HEK293 (cell line): ENCODE measurements around the gene IL36RN.
A peak's percentile ranks its signal among the peaks of the same experiment; 100 is the strongest.

Source experiments
- CTCF ChIA-PET: fragments of 350-600 bp; formaldehyde crosslinking; extraction: SDS; loops from one replicate; lab custom pipeline; 2021; ENCODE audit warnings: antibody characterized with exemption; lab: Yijun Ruan, JAX
- POLR2A ChIA-PET: fragments of 300-600 bp; formaldehyde crosslinking; extraction: SDS; loops from one replicate; lab custom pipeline; 2020; ENCODE audit warnings: antibody characterized with exemption, inconsistent platforms; lab: Yijun Ruan, JAX
- H3K27ac ChIP-seq: fragments of 200-500 bp; sonication (Bioruptor generic); 2 replicates; pipeline ENCODE4 v1.5.1; 2014; ENCODE audit warnings: low read depth, low read length, control low read depth, inconsistent platforms; ENCODE audit errors: extremely low read depth
- H3K36me3 ChIP-seq, 2 experiments: fragments of 200-500 bp in 1 of 2; sonication (Bioruptor generic) in 1 of 2; 1 replicate in 1 of 2; 2 replicates in 1 of 2; pipeline ENCODE4 v1.5.1; 2014 to 2017; ENCODE audit warnings: inconsistent platforms in 2 of 2, low read length in 2 of 2; ENCODE audit not compliant: control insufficient read depth in 2 of 2, insufficient read depth in 1 of 2
- H3K4me1 ChIP-seq: fragments of 200-500 bp; sonication (Bioruptor generic); 2 replicates; pipeline ENCODE4 v1.5.1; 2014; ENCODE audit warnings: mild to moderate bottlenecking, low read length, inconsistent platforms; ENCODE audit not compliant: control insufficient read depth, insufficient read depth
- H3K4me3 ChIP-seq: 2 replicates; pipeline ENCODE4 v1.5.1; 2011; ENCODE audit warnings: low read depth, mild to moderate bottlenecking, control low read depth, low read length, moderate library complexity
- H3K9me3 ChIP-seq: fragments of 200-500 bp; sonication (Bioruptor generic); 2 replicates; pipeline ENCODE4 v1.5.1; 2014; ENCODE audit warnings: low read depth, low read length, inconsistent platforms; ENCODE audit not compliant: control insufficient read depth, insufficient read depth
- ATF2 ChIP-seq: fragments of 450-650 bp; formaldehyde crosslinking; IDR thresholded peaks from 2 replicates; pipeline ENCODE4 v1.5.1; 2016; ENCODE audit warnings: missing biosample characterization, missing genetic modification characterization, low read depth
- EGR2 ChIP-seq: fragments of 450-650 bp; formaldehyde crosslinking; IDR thresholded peaks from 2 replicates; pipeline ENCODE4 v1.5.1; 2016; ENCODE audit warnings: low read depth, missing biosample characterization, missing genetic modification characterization
- PRDM6 ChIP-seq: fragments of 450-650 bp; formaldehyde crosslinking; IDR thresholded peaks from 2 replicates; pipeline ENCODE4 v1.5.1; 2017; ENCODE audit warnings: missing biosample characterization, missing genetic modification characterization
- SP3 ChIP-seq: fragments of 450-650 bp; formaldehyde crosslinking; IDR thresholded peaks from 2 replicates; pipeline ENCODE4 v1.5.1; 2016; ENCODE audit warnings: missing biosample characterization, missing genetic modification characterization
- SP7 ChIP-seq: fragments of 450-650 bp; formaldehyde crosslinking; IDR thresholded peaks from 2 replicates; pipeline ENCODE4 v1.5.1; 2016; ENCODE audit warnings: missing biosample characterization, missing genetic modification characterization
- ZBTB21 ChIP-seq: fragments of 450-650 bp; formaldehyde crosslinking; IDR thresholded peaks from 2 replicates; pipeline ENCODE4 v1.5.1; 2017; ENCODE audit warnings: missing biosample characterization, missing genetic modification characterization
- ZFHX2 ChIP-seq: fragments of 450-650 bp; formaldehyde crosslinking; conservative IDR thresholded peaks from 2 replicates; pipeline ENCODE4 v1.5.1; 2016; ENCODE audit warnings: missing biosample characterization, missing genetic modification characterization
- ZFP3 ChIP-seq: fragments of 450-650 bp; formaldehyde crosslinking; IDR thresholded peaks from 2 replicates; pipeline ENCODE4 v1.5.1; 2016; ENCODE audit warnings: low read depth, missing biosample characterization, missing genetic modification characterization
- ZNF157 ChIP-seq: fragments of 450-650 bp; formaldehyde crosslinking; IDR thresholded peaks from 2 replicates; pipeline ENCODE4 v1.5.1; 2016; ENCODE audit warnings: missing biosample characterization, missing genetic modification characterization
- ZNF174 ChIP-seq: fragments of 450-650 bp; formaldehyde crosslinking; IDR thresholded peaks from 2 replicates; pipeline ENCODE4 v1.5.0; 2017; ENCODE audit warnings: missing biosample characterization, mild to moderate bottlenecking, missing genetic modification characterization
- ZNF302 ChIP-seq: fragments of 450-650 bp; formaldehyde crosslinking; IDR thresholded peaks from 2 replicates; pipeline ENCODE4 v1.5.1; 2016; ENCODE audit warnings: missing biosample characterization, missing genetic modification characterization, low read depth
- ZNF398 ChIP-seq: fragments of 450-650 bp; formaldehyde crosslinking; IDR thresholded peaks from 2 replicates; pipeline ENCODE4 v1.5.1; 2017; ENCODE audit warnings: missing biosample characterization, missing genetic modification characterization
- ZNF555 ChIP-seq: fragments of 450-650 bp; formaldehyde crosslinking; conservative IDR thresholded peaks from 2 replicates; pipeline ENCODE4 v1.5.1; 2017; ENCODE audit warnings: missing biosample characterization, mild to moderate bottlenecking, missing genetic modification characterization, inconsistent platforms
- ZNF610 ChIP-seq: fragments of 450-650 bp; formaldehyde crosslinking; IDR thresholded peaks from 2 replicates; pipeline ENCODE4 v1.5.1; 2016; ENCODE audit warnings: missing biosample characterization, missing genetic modification characterization, borderline replicate concordance
- ZNF629 ChIP-seq: fragments of 450-650 bp; formaldehyde crosslinking; IDR thresholded peaks from 2 replicates; pipeline ENCODE4 v1.5.1; 2017; ENCODE audit warnings: missing biosample characterization, missing genetic modification characterization
- ZNF664 ChIP-seq: fragments of 450-650 bp; formaldehyde crosslinking; IDR thresholded peaks from 2 replicates; pipeline ENCODE4 v1.5.1; 2016; ENCODE audit warnings: missing biosample characterization, missing genetic modification characterization
- ZNF692 ChIP-seq: fragments of 450-650 bp; formaldehyde crosslinking; IDR thresholded peaks from 2 replicates; pipeline ENCODE4 v1.5.1; 2016; ENCODE audit warnings: missing biosample characterization, missing genetic modification characterization

Gene IL36RN

GRCh38 chr2:113104054-113104611 lies 45.1 kb downstream of the IL36RN start:
- TF ChIP-seq ZFHX2 (tag by site-specific recombination): peak; percentile 91
- peak; percentile 40; the same call in 1 of the 2 replicates for TF ChIP-seq ZNF398 (tag by site-specific recombination)
- TF ChIP-seq PRDM6: no peak
- TF ChIP-seq SP3: no peak
- TF ChIP-seq EGR2: peak; percentile 95
- no peak for TF ChIP-seq ZNF157 (tag by site-specific recombination)
- TF ChIP-seq ZFP3 (tag by site-specific recombination): no peak
- no peak for TF ChIP-seq ZNF174 (tag by site-specific recombination)
- no peak for TF ChIP-seq ZNF692
- ChIA-PET CTCF (interaction anchor here (0.6 to 1.5 kb wide), 3 partner anchors 24 to 266 kb away, joined by 3 to 5 read pairs (median 4); no protein-coding TSS in a partner anchor), POLR2A (no interaction called here)
- H3K9me3 ChIP-seq: no peaks in the 10 kb centered on the region
- H3K4me1 ChIP-seq: no peaks in the 10 kb centered on the region
- no peak overlapping the region for H3K27ac ChIP-seq
- H3K4me3 ChIP-seq: no peak overlapping the region
- H3K36me3 ChIP-seq: no peaks in the 10 kb centered on the region

- POLR2A ChIA-PET: no interaction called here
- no peak overlapping the region for H3K4me3 ChIP-seq
- TF ChIP-seq ZNF610 (tag by site-specific recombination) (no peak), ZNF555 (no peak), ZFHX2 (tag by site-specific recombination) (no peak), ZNF664 (tag by site-specific recombination) (peak; percentile 52; the same call in 1 of the 2 replicates), ZNF302 (tag by site-specific recombination) (no peak), ZNF629 (tag by site-specific recombination) (peak; percentile 82), SP7 (no peak), ATF2 (tag by site-specific recombination) (peak; percentile 57; the same call in 1 of the 2 replicates), ZBTB21 (tag by site-specific recombination) (peak; percentile 76)
- no peaks in the 10 kb centered on the region for H3K4me1 ChIP-seq
- no peak overlapping the region for H3K27ac ChIP-seq
- no peaks in the 10 kb centered on the region for H3K9me3 ChIP-seq
- CTCF ChIA-PET: interaction anchor here (1.5 to 1.9 kb wide), 2 partner anchors 25 to 94 kb away, joined by 4 to 5 read pairs; no protein-coding TSS in a partner anchor
- no peaks in the 10 kb centered on the region for H3K36me3 ChIP-seq
Measured at GRCh38 chr2:113105047-113105785, 46.2 kb downstream of the IL36RN start.
